Body of pancreas (tissue), 4 donors: ENCODE measurements around the gene RAET1G. TPM values are rescaled to one million over a fixed set of nuclear protein-coding genes. Genes with fewer than 3 reads are reported as not detected.
"Not testable (repeated sequence)": the region's sequence is repeated elsewhere in the genome, so short reads cannot be mapped to it uniquely, and the experiment has no call there.

Source experiments
- ATAC-seq: fragments of 150-250 bp; one replicate; pipeline ENCODE4 v1.9.1; 2016
- DNase-seq, 4 donors: peaks; one replicate each; pipeline ENCODE4 v3.0.0-alpha.2; 2019
- H3K27ac ChIP-seq, 4 donors: fragments of 200-600 bp; sonication (generic); 1 replicate in 3 of 4; 2 replicates in 1 of 4; pipeline versions ENCODE4 v1.5.1 to v1.6.1; 2016 to 2019; ENCODE audit warnings: mild to moderate bottlenecking in 1 of 4, mixed read lengths in 1 of 4, moderate library complexity in 1 of 4
- H3K27me3 ChIP-seq, 2 donors: fragments of 200-600 bp; sonication (generic); one replicate each; pipeline ENCODE4 v1.6.0; 2016; ENCODE audit warnings: mild to moderate bottlenecking in 1 of 2
- H3K36me3 ChIP-seq, 2 donors: fragments of 200-600 bp; sonication (generic); replicated peaks in 1 of 2; 2 replicates each; pipeline ENCODE4 v1.5.1; 2016; ENCODE audit warnings: low read depth in 2 of 2; ENCODE audit not compliant: insufficient read depth in 1 of 2
- H3K4me1 ChIP-seq: fragments of 200-600 bp; sonication (generic); one replicate; pipeline ENCODE4 v1.6.0; 2016
- H3K4me3 ChIP-seq, 2 donors: fragments of 200-600 bp; sonication (generic); 1 replicate in 1 of 2; 2 replicates in 1 of 2; pipeline ENCODE4 v1.5.1; 2016 to 2019
- H3K9me3 ChIP-seq, 3 donors: fragments of 200-600 bp; sonication (generic); 1 replicate in 2 of 3; 2 replicates in 1 of 3; pipeline ENCODE4 v1.5.1; 2016
- POLR2A ChIP-seq, 3 donors: fragments of 450-650 bp; IDR thresholded peaks; one replicate each; pipeline ENCODE4 v1.6.1; 2016; ENCODE audit warnings: antibody characterized with exemption in 3 of 3, mild to moderate bottlenecking in 2 of 3
- WGBS, 2 donors: methylation state at CpG; one replicate each; pipeline ENCODE4 v1.1.5; 2017; 5-methylcytosine and 5-hydroxymethylcytosine counted together
- intact Hi-C: fragments of 100-400 bp; cut with DNase I; formaldehyde crosslinking; loops from one replicate; pipeline ENCODE4 v1.15.1; 2023
- total RNA-seq, 2 donors: library from RNA; depleted of rRNA; stranded (reverse); fragments of >200 nt; gene quantifications; one replicate each; pipeline ENCODE4 v1.1.0, GENCODE V29; 2016
- TF ChIP-seq, protein P1 (sequence below), 7 experiments: fragments of 450-650 bp in 4 of 7; fragments of 200-600 bp in 3 of 7; sonication (generic) in 3 of 7; IDR thresholded peaks; one replicate each; pipeline ENCODE4 v1.5.1; 2016 to 2019; ENCODE audit warnings: antibody characterized with exemption in 7 of 7

RAET1G gene
- not detected for total RNA-seq

DNA sequence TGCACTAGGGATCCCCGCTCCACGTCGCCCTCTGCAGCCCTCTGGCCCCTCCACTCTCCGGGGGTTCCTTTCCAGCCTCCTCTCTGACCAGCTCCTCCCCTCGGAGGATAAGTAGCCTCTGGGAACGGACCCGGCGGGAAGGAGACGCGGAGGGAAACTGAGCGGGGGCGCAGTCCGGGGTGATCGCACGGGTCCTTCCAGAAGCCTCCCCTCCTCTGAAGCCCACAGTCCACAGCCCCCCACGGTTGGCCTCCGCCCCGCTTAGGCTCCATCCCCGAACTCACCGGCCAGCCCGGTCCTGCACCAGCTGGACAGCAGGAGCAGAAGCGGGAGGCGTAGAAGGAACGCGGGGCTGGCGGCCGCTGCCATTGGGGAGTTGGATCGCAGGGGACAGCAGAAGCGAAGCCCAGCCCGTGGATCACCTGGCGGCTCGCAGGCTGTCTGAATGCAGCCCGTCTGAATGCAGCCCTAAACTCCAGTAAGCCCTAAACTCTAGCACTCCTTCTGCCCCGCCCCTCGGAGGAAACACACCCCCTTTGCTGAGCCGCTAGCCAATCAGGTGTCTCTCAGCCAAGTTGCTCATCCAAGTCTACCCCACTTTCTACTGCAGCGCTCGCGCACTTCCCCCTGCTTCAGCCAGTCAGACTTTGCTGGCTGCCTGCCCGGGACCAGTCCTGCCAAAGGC, at the start of gene RAET1G:
Gene RAET1G, minus strand, starts transcription at position 480 of the 685 bp plus-strand sequence. Its CDS starts 111 bp downstream, at position 369.
- Histone ChIP-seq H3K27me3 (no peaks in the 10 kb centered on the region), H3K4me1 (peaks cover 27% of the 10 kb centered on the region), H3K4me3 (peak within 1 kb of the TSS in 1 of 2 donors; percentile 26), H3K9me3 (no peaks in the 10 kb centered on the region), H3K36me3 (no peaks in the 10 kb centered on the region), H3K27ac (no peak within 1 kb of the TSS)
- intact Hi-C loops: loop anchor here (5.0 to 10.0 kb wide), 2 partner anchors 85 to 198 kb away; no protein-coding TSS in a partner anchor
- WGBS, 2 donors: 0% methylated on average over 24 to 35 of the region's 40 CpGs
- DNase-seq (peak; percentile 82 to 93 (median 90)), ATAC-seq (peak; percentile 85)
- TF ChIP-seq POLR2A (IDR thresholded peaks at IDR 0.05): peak in 2 of 3 donors; percentile 36 to 65
- TF ChIP-seq, protein P1, sequence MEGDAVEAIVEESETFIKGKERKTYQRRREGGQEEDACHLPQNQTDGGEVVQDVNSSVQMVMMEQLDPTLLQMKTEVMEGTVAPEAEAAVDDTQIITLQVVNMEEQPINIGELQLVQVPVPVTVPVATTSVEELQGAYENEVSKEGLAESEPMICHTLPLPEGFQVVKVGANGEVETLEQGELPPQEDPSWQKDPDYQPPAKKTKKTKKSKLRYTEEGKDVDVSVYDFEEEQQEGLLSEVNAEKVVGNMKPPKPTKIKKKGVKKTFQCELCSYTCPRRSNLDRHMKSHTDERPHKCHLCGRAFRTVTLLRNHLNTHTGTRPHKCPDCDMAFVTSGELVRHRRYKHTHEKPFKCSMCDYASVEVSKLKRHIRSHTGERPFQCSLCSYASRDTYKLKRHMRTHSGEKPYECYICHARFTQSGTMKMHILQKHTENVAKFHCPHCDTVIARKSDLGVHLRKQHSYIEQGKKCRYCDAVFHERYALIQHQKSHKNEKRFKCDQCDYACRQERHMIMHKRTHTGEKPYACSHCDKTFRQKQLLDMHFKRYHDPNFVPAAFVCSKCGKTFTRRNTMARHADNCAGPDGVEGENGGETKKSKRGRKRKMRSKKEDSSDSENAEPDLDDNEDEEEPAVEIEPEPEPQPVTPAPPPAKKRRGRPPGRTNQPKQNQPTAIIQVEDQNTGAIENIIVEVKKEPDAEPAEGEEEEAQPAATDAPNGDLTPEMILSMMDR (IDR thresholded peaks at IDR 0.05): peak in 1 of 7 experiments; percentile 10

DNA sequence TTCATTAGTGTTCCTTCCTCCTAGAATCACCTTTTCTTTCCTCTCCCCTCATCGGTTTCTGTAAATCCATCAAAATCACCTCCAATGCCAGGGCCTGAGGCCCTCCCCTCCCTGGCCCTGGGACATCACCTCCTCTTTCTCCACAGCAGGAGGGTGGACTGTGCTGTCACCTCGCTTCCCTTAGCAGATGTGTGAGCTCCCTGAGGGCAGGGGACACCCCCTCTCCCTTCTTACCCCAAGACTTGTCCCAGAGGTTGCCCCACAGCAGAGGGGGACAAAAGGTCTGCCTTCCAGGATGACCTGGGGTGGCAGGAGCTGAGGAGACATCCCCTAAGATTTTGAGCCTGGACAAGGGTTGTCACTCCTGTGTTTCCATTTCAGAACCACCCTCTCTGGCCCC, 46.7 kb upstream of the RAET1G start:
- Histone ChIP-seq H3K4me1 (peaks cover 8% of the 10 kb centered on the region), H3K36me3 (no peaks in the 10 kb centered on the region), H3K4me3 (no peak overlapping the region), H3K27me3 (peaks cover 2 to 10% of the 10 kb centered on the region in 2 donors), H3K9me3 (no peaks in the 10 kb centered on the region), H3K27ac (no peak overlapping the region)
- intact Hi-C loops: no loop called here
- WGBS, 2 donors: 66 to 75% methylated on average over 2 of the region's 2 CpGs
- no peak for ATAC-seq
- no peak for TF ChIP-seq POLR2A (IDR thresholded peaks at IDR 0.05)
- TF ChIP-seq, protein P1 (IDR thresholded peaks at IDR 0.05): no peak
- no peak for DNase-seq

- H3K27ac ChIP-seq, DNase-seq, ATAC-seq, H3K9me3 ChIP-seq, H3K36me3 ChIP-seq, intact Hi-C loops, H3K4me3 ChIP-seq: not testable (repeated sequence)
- Histone ChIP-seq H3K27me3 (peaks cover 6 to 16% of the 10 kb centered on the region in 2 donors), H3K4me1 (peaks cover 15% of the 10 kb centered on the region)
- WGBS, 2 donors: 79 to 95% methylated on average over 2 of the region's 2 CpGs
These were observed 46.0 kb upstream of the RAET1G start for GRCh38 chr6:149968909-149969308.

DNA sequence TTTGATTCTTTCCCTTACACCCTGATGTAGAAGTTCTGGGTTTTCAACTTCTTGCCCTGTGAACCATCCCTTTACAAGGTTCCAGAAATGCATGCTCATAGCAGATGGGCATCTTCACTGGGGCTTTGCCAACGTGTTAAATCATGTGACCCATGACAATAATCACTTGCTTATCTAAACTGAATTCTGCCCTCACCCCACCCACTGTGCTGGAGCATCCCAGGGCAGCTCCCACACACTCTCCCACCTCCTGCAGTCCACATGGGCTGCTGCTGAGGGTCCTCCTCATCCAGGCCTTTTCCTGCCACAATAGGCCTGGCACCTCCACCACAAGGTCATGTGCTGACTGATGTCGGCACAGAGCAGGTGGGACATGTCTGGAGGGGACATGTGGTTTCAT, 45.1 kb upstream of the RAET1G start:
- H3K27ac ChIP-seq, ATAC-seq, H3K36me3 ChIP-seq, intact Hi-C loops, H3K9me3 ChIP-seq, DNase-seq, H3K4me3 ChIP-seq: not testable (repeated sequence)
- WGBS, 2 donors: 50 to 61% methylated on average over 2 of the region's 2 CpGs
- H3K27me3 ChIP-seq: peaks cover 6 to 25% of the 10 kb centered on the region in 2 donors
- H3K4me1 ChIP-seq: peaks cover 24% of the 10 kb centered on the region

DNA sequence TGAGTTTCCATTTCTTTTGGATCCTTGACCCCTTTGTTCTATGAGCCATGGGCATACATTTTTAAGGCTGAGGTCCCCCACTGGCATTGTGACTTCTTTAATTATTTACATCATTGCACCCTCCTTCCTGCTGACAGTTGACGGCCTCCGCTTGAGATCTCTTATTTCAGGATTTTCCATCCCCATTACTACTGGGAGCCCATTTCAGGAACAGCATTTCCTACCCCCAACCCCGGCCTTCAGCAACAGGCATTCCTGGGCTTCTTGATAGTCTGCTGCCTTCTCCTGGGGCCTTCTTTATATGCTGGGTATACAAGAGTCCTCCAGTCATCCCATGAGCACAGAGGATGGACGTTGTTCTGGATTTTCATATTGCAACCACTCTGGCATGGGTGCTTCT, 44.7 kb upstream of the RAET1G start:
- intact Hi-C loops: no loop called here
- WGBS, 2 donors: 86 to 92% methylated on average over 4 of the region's 4 CpGs
- DNase-seq (no peak), ATAC-seq (no peak)
- H3K4me1 ChIP-seq: peaks cover 25% of the 10 kb centered on the region
- no peak overlapping the region for H3K27ac ChIP-seq
- H3K4me3 ChIP-seq: no peak overlapping the region
- peaks cover 6 to 27% of the 10 kb centered on the region in 2 donors for H3K27me3 ChIP-seq
- TF ChIP-seq POLR2A (IDR thresholded peaks at IDR 0.05): no peak
- TF ChIP-seq, protein P1 (IDR thresholded peaks at IDR 0.05): no peak
- H3K36me3 ChIP-seq: no peaks in the 10 kb centered on the region
- H3K9me3 ChIP-seq: no peaks in the 10 kb centered on the region

GRCh38 chr6:149966319-149966718, 43.4 kb upstream of the RAET1G start:
- ATAC-seq, DNase-seq, intact Hi-C loops, H3K9me3 ChIP-seq, H3K36me3 ChIP-seq, H3K4me3 ChIP-seq, H3K27ac ChIP-seq: not testable (repeated sequence)
- H3K4me1 ChIP-seq: peaks cover 25% of the 10 kb centered on the region
- H3K27me3 ChIP-seq: peaks cover 6 to 27% of the 10 kb centered on the region in 2 donors
- WGBS, 2 donors: 86 to 100% methylated on average over 1 to 2 of the region's 2 CpGs
